Sigmoid colon (tissue), 7 donors: ENCODE data around the gene STX3. TPM values are rescaled to one million over a fixed set of nuclear protein-coding genes. Genes with fewer than 3 reads are reported as not detected.
"Not testable (repeated sequence)": the region's sequence is repeated elsewhere in the genome, so short reads cannot be mapped to it uniquely, and the experiment has no call there.

Experiments used
- DNase-seq: peaks from one replicate; pipeline ENCODE4 v3.0.0-alpha.2; 2019
- H3K27ac ChIP-seq, 4 donors: fragments of 200-600 bp; sonication (generic); one replicate each; pipeline ENCODE4 v1.5.1; 2016 to 2019; ENCODE audit warnings: mild to moderate bottlenecking in 1 of 4
- H3K27me3 ChIP-seq, 3 donors: fragments of 200-600 bp; sonication (generic); one replicate each; pipeline ENCODE4 v1.5.1; 2019; ENCODE audit warnings: mild to moderate bottlenecking in 1 of 3
- H3K36me3 ChIP-seq, 4 donors: fragments of 200-600 bp; sonication (generic); one replicate each; pipeline ENCODE4 v1.5.1; 2016 to 2019
- H3K4me1 ChIP-seq, 4 donors: fragments of 200-600 bp; sonication (generic); one replicate each; pipeline ENCODE4 v1.5.1; 2017 to 2019
- H3K4me3 ChIP-seq, 4 donors: fragments of 200-600 bp; sonication (generic); one replicate each; pipeline ENCODE4 v1.5.1; 2017 to 2019; ENCODE audit warnings: mild to moderate bottlenecking in 2 of 4, moderate library complexity in 1 of 4
- H3K9me3 ChIP-seq, 4 donors: fragments of 200-600 bp in 3 of 4; sonication (generic) in 3 of 4; one replicate each; pipeline versions ENCODE4 v1.5.1 to v1.6.1; 2013 to 2019
- EP300 ChIP-seq, 4 donors: sonication (generic); formaldehyde crosslinking; IDR thresholded peaks; one replicate each; pipeline ENCODE4 v1.6.1; 2017; ENCODE audit warnings: antibody characterized with exemption in 4 of 4
- POLR2A ChIP-seq, 2 donors: fragments of 450-650 bp; IDR thresholded peaks; one replicate each; pipeline ENCODE4 v1.6.1; 2016; ENCODE audit warnings: antibody characterized with exemption in 2 of 2, mild to moderate bottlenecking in 2 of 2, moderate library complexity in 2 of 2
- POLR2AphosphoS5 ChIP-seq, 4 donors: sonication (generic); formaldehyde crosslinking; IDR thresholded peaks; one replicate each; pipeline ENCODE4 v1.6.1; 2017; ENCODE audit warnings: antibody characterized with exemption in 4 of 4
- WGBS, 2 donors: extraction: QIAGEN DNeasy Blood & Tissue Kit; methylation state at CpG; one replicate each; pipeline ENCODE4 v1.1.7; 2013; 5-methylcytosine and 5-hydroxymethylcytosine counted together
- intact Hi-C: fragments of 100-400 bp; cut with DNase I; formaldehyde crosslinking; loops from one replicate; pipeline ENCODE4 v1.15.1; 2023
- polyA plus RNA-seq, 3 donors: library from polyadenylated mRNA; stranded (reverse); fragments of 200-250 nt; gene quantifications; one replicate each; pipeline ENCODE4 v1.2.3, GENCODE V29; 2013
- total RNA-seq, 4 donors: library from RNA; depleted of rRNA; stranded (reverse); fragments of >200 nt; gene quantifications; one replicate each; pipeline ENCODE4 v1.1.0, GENCODE V29; 2016
- TF ChIP-seq, protein P1 (sequence below), 4 experiments: fragments of 450-650 bp in 3 of 4; fragments of 200-600 bp in 1 of 4; IDR thresholded peaks; one replicate each; pipeline ENCODE4 v1.5.1; 2016 to 2019; ENCODE audit warnings: antibody characterized with exemption in 4 of 4, mild to moderate bottlenecking in 3 of 4, moderate library complexity in 2 of 4
- donor health status: healthy with polysubstance abuse.
- donor health status: Bipolar disorder and iron deficiency.
- donor health status: healthy.

Gene STX3
- total and polyA plus RNA-seq, 7 donors: 9.7 to 120 (median 19.3) TPM

DNA sequence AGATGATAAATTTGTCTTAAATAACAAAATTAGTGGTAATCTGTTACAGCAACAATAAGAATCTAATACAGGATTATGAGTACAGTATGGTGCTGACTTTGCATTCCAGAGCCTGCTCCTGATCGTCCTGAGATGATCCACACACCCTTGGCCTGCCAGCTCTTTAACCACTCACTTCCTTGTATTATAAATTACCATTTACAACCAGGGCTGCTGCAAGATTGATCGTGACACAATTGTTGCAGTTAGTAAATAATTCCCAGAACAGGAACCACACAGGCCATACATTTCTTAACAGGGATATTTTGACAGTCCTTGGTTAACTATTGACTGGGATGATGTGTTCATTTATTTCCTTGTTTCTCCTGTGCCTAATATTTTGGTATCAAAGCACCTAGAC, 94.0 kb downstream of the STX3 start:
- H3K4me1 ChIP-seq: no peaks in the 10 kb centered on the region
- H3K27ac ChIP-seq: no peak overlapping the region
- intact Hi-C loops: no loop called here
- H3K27me3 ChIP-seq: no peaks in the 10 kb centered on the region
- no peak overlapping the region for H3K4me3 ChIP-seq
- no peaks in the 10 kb centered on the region for H3K36me3 ChIP-seq
- TF ChIP-seq POLR2A (IDR thresholded peaks at IDR 0.05) (no peak), EP300 (IDR thresholded peaks at IDR 0.05) (no peak), POLR2AphosphoS5 (IDR thresholded peaks at IDR 0.05) (no peak)
- TF ChIP-seq, protein P1, sequence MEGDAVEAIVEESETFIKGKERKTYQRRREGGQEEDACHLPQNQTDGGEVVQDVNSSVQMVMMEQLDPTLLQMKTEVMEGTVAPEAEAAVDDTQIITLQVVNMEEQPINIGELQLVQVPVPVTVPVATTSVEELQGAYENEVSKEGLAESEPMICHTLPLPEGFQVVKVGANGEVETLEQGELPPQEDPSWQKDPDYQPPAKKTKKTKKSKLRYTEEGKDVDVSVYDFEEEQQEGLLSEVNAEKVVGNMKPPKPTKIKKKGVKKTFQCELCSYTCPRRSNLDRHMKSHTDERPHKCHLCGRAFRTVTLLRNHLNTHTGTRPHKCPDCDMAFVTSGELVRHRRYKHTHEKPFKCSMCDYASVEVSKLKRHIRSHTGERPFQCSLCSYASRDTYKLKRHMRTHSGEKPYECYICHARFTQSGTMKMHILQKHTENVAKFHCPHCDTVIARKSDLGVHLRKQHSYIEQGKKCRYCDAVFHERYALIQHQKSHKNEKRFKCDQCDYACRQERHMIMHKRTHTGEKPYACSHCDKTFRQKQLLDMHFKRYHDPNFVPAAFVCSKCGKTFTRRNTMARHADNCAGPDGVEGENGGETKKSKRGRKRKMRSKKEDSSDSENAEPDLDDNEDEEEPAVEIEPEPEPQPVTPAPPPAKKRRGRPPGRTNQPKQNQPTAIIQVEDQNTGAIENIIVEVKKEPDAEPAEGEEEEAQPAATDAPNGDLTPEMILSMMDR (IDR thresholded peaks at IDR 0.05): no peak
- WGBS, 2 donors: 5 to 32% methylated on average over 2 of the region's 2 CpGs
- no peaks in the 10 kb centered on the region for H3K9me3 ChIP-seq
- no peak for DNase-seq

GRCh38 chr11:59849551-59849950, 94.4 kb downstream of the STX3 start:
- WGBS, 2 donors: 83 to 89% methylated on average over 2 of the region's 2 CpGs
- H3K36me3 ChIP-seq, H3K27ac ChIP-seq, H3K9me3 ChIP-seq, H3K4me3 ChIP-seq, DNase-seq, H3K27me3 ChIP-seq, intact Hi-C loops, H3K4me1 ChIP-seq: not testable (repeated sequence)

- H3K27ac ChIP-seq, H3K9me3 ChIP-seq, H3K4me3 ChIP-seq, H3K4me1 ChIP-seq, DNase-seq, H3K27me3 ChIP-seq, H3K36me3 ChIP-seq, intact Hi-C loops: not testable (repeated sequence)
- WGBS, 2 donors: 94 to 96% methylated on average over 5 of the region's 5 CpGs
Measured at GRCh38 chr11:59851416-59851815, 96.2 kb downstream of the STX3 start.

DNA sequence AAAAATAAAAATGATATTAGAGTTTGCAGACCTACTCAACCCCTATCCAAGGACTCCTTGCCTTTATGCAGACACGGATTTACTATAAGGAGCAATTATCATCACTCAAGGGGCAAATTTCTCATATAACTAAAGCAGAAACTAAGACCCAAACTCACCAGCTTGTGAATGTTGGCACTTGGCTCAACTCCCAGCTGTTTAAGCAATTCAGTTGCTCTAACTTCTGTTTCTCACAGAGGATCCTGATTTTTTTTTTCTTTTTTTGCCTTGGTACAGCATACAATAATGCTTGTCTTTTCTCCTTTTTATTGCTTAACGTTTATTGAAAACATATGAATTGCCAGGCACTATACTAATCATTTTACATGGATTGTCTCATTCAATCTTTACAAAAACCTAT, 99.7 kb downstream of the STX3 start:
- intact Hi-C loops: no loop called here
- no peak for DNase-seq

More for the DNA sequence above, 99.7 kb downstream of the STX3 start:
- TF ChIP-seq EP300 (IDR thresholded peaks at IDR 0.05) (no peak), POLR2AphosphoS5 (IDR thresholded peaks at IDR 0.05) (no peak), POLR2A (IDR thresholded peaks at IDR 0.05) (no peak)
- TF ChIP-seq, protein P1 (IDR thresholded peaks at IDR 0.05): no peak
- H3K36me3 ChIP-seq: no peaks in the 10 kb centered on the region
- H3K27me3 ChIP-seq: no peaks in the 10 kb centered on the region
- no peak overlapping the region for H3K4me3 ChIP-seq
- no peak overlapping the region for H3K27ac ChIP-seq
- no peaks in the 10 kb centered on the region for H3K4me1 ChIP-seq
- H3K9me3 ChIP-seq: no peaks in the 10 kb centered on the region
- WGBS, 2 donors: 14 to 61% methylated on average over 2 of the region's 2 CpGs

Other genes with a start within 250 kb of the STX3 start
- not detected for gene OR4D9, start 243.8 kb upstream of the STX3 start, total RNA-seq
- not detected for gene OR4D9, start 243.8 kb upstream of the STX3 start, polyA plus RNA-seq
- gene OSBP, start 139.6 kb upstream of the STX3 start, total RNA-seq: 10 to 100 TPM; 27.5 to 41.5 (median 30.0) TPM
- gene OSBP, start 139.6 kb upstream of the STX3 start, polyA plus RNA-seq: 10 to 100 TPM; 16.2 to 24.7 (median 17.1) TPM
- 10 to 100 TPM; 11.0 to 16.9 (median 12.3) TPM for gene PATL1, start 86.3 kb upstream of the STX3 start, total RNA-seq
- 10 to 100 TPM; 17.4 to 21.2 (median 17.8) TPM for gene PATL1, start 86.3 kb upstream of the STX3 start, polyA plus RNA-seq
- not detected for gene OR10V1, start 41.5 kb upstream of the STX3 start, total RNA-seq
- gene OR10V1, start 41.5 kb upstream of the STX3 start, polyA plus RNA-seq: not detected
- 10 to 100 TPM; 41.9 to 52.6 (median 44.9) TPM for gene MRPL16, start 55.4 kb downstream of the STX3 start, total RNA-seq
- 10 to 100 TPM; 63.7 to 79.5 (median 75.7) TPM for gene MRPL16, start 55.4 kb downstream of the STX3 start, polyA plus RNA-seq
- not detected for gene CBLIF, start 90.1 kb downstream of the STX3 start, total RNA-seq
- under 1 TPM in 1 of 3 donors, not detected in 2; 0.28 TPM for gene CBLIF, start 90.1 kb downstream of the STX3 start, polyA plus RNA-seq
- not detected for gene TCN1, start 111.1 kb downstream of the STX3 start, total RNA-seq
- 1 to 10 TPM in 1 of 3 donors, not detected in 2; 1.8 TPM for gene TCN1, start 111.1 kb downstream of the STX3 start, polyA plus RNA-seq
- not detected for gene OOSP3, start 123.4 kb downstream of the STX3 start, total RNA-seq
- not detected for gene OOSP3, start 123.4 kb downstream of the STX3 start, polyA plus RNA-seq
- gene OOSP1, start 183.1 kb downstream of the STX3 start, total RNA-seq: not detected
- gene OOSP1, start 183.1 kb downstream of the STX3 start, polyA plus RNA-seq: not detected
- not detected for gene OOSP4A, start 208.7 kb downstream of the STX3 start, total RNA-seq
- not detected for gene OOSP4A, start 208.7 kb downstream of the STX3 start, polyA plus RNA-seq